Esophagus muscularis mucosa (tissue), 4 donors: Measurements from ENCODE around the gene GUCA2A. TPM values are rescaled to one million over a fixed set of nuclear protein-coding genes. Genes with fewer than 3 reads are reported as not detected.
A peak's percentile ranks its signal among the peaks of the same experiment; 100 is the strongest.

ENCODE experiments used
- DNase-seq: peaks from one replicate; pipeline ENCODE4 v3.0.0-alpha.2; 2017; ENCODE audit errors: extremely low spot score
- H3K27ac ChIP-seq, 4 donors: fragments of 200-600 bp; sonication (generic); replicated peaks in 1 of 4; 1 replicate in 3 of 4; 2 replicates in 1 of 4; pipeline ENCODE4 v1.5.1; 2016 to 2019; ENCODE audit warnings: mild to moderate bottlenecking in 1 of 4
- H3K27me3 ChIP-seq, 4 donors: fragments of 200-600 bp; sonication (generic); one replicate each; pipeline versions ENCODE4 v1.5.1 to v1.6.0; 2016 to 2019
- H3K36me3 ChIP-seq, 4 donors: fragments of 200-600 bp; sonication (generic); one replicate each; pipeline ENCODE4 v1.5.1; 2016 to 2019
- H3K4me1 ChIP-seq, 4 donors: fragments of 200-600 bp; sonication (generic); one replicate each; pipeline ENCODE4 v1.5.1; 2016 to 2019
- H3K4me3 ChIP-seq, 4 donors: fragments of 200-600 bp; sonication (generic); 1 replicate in 2 of 4; 2 replicates in 2 of 4; pipeline ENCODE4 v1.5.1; 2016 to 2019; ENCODE audit warnings: mild to moderate bottlenecking in 4 of 4, moderate library complexity in 1 of 4
- H3K9me3 ChIP-seq, 4 donors: fragments of 200-600 bp; sonication (generic); 1 replicate in 3 of 4; 2 replicates in 1 of 4; pipeline ENCODE4 v1.5.1; 2016 to 2019
- CTCF ChIP-seq, 3 experiments: fragments of 200-600 bp in 2 of 3; fragments of 450-650 bp in 1 of 3; sonication (generic) in 2 of 3; IDR thresholded peaks; one replicate each; pipeline ENCODE4 v1.5.1; 2017 to 2019; ENCODE audit warnings: antibody characterized with exemption in 3 of 3, mild to moderate bottlenecking in 2 of 3, moderate library complexity in 1 of 3
- EP300 ChIP-seq: sonication (generic); formaldehyde crosslinking; IDR thresholded peaks from one replicate; pipeline ENCODE4 v1.6.1; 2017; ENCODE audit warnings: antibody characterized with exemption
- POLR2A ChIP-seq: fragments of 450-650 bp; IDR thresholded peaks from one replicate; pipeline ENCODE4 v1.6.1; 2017; ENCODE audit warnings: antibody characterized with exemption, moderate library complexity, mild to moderate bottlenecking, low read depth
- POLR2AphosphoS5 ChIP-seq, 2 donors: sonication (generic); formaldehyde crosslinking; IDR thresholded peaks; one replicate each; pipeline ENCODE4 v1.6.1; 2017; ENCODE audit warnings: antibody characterized with exemption in 2 of 2
- WGBS: methylation state at CpG from one replicate; pipeline ENCODE4 v1.1.5; 2018; 5-methylcytosine and 5-hydroxymethylcytosine counted together
- intact Hi-C: fragments of 100-400 bp; cut with DNase I; formaldehyde crosslinking; loops from one replicate; pipeline ENCODE4 v1.15.1; 2023
- total RNA-seq, 4 donors: library from RNA; depleted of rRNA; stranded (reverse); fragments of >200 nt; gene quantifications; one replicate each; pipeline versions ENCODE4 v1.1.0 to v1.2.1, GENCODE V29; 2016

GUCA2A gene
- total RNA-seq, 4 donors from 2014 or later = not detected

- peaks cover 18 to 33% (median 28%) of the 10 kb centered on the region in 4 donors for H3K4me1 ChIP-seq
- H3K27ac ChIP-seq = no peak overlapping the region
- H3K9me3 ChIP-seq = no peaks in the 10 kb centered on the region
- intact Hi-C loops = loop anchor here (5.0 to 10.0 kb wide), 2 partner anchors 160 to 277 kb away; partner anchors contain the start of genes FOXJ3, PPCS and ZMYND12
- H3K27me3 ChIP-seq = no peaks in the 10 kb centered on the region
- TF ChIP-seq POLR2A (no peak), EP300 (no peak), CTCF (IDR thresholded peaks at IDR 0.05) (no peak), POLR2AphosphoS5 (IDR thresholded peaks at IDR 0.05) (no peak)
- 65% methylated on average over 6 of the region's 6 CpGs for WGBS
- DNase-seq = no peak
- peaks cover 0 to 27% (median 19%) of the 10 kb centered on the region in 4 donors for H3K36me3 ChIP-seq
- H3K4me3 ChIP-seq = no peak overlapping the region
Measured at GRCh38 chr1:42177541-42177981, 13.0 kb upstream of the GUCA2A start.

GRCh38 chr1:42176902-42177519, 12.5 kb upstream of the GUCA2A start:
- Histone ChIP-seq H3K27ac (no peak overlapping the region), H3K4me1 (peaks cover 24 to 35% (median 30%) of the 10 kb centered on the region in 4 donors), H3K4me3 (no peak overlapping the region), H3K36me3 (peaks cover 0 to 24% (median 14%) of the 10 kb centered on the region in 4 donors), H3K9me3 (no peaks in the 10 kb centered on the region), H3K27me3 (no peaks in the 10 kb centered on the region)
- WGBS = 78% methylated on average over 4 of the region's 4 CpGs
- DNase-seq = no peak
- peak; percentile 56 to 71 (median 66) for TF ChIP-seq CTCF (IDR thresholded peaks at IDR 0.05)
- no peak for TF ChIP-seq EP300
- intact Hi-C loops = loop anchor here (5.0 to 10.0 kb wide), 2 partner anchors 160 to 278 kb away; partner anchors contain the start of genes FOXJ3, PPCS and ZMYND12

GRCh38 chr1:42175314-42176054, 10.9 kb upstream of the GUCA2A start:
- H3K9me3 ChIP-seq = no peaks in the 10 kb centered on the region
- H3K4me3 ChIP-seq = no peak overlapping the region
- H3K4me1 ChIP-seq = peaks cover 27 to 36% (median 34%) of the 10 kb centered on the region in 4 donors
- H3K27ac ChIP-seq = no peak overlapping the region
- peak; percentile 68 for DNase-seq
- WGBS = 92% methylated on average over 7 of the region's 7 CpGs
- TF ChIP-seq CTCF (IDR thresholded peaks at IDR 0.05) = no peak
- no peak for TF ChIP-seq POLR2A
- no peak for TF ChIP-seq POLR2AphosphoS5 (IDR thresholded peaks at IDR 0.05)
- H3K27me3 ChIP-seq = peaks cover 0 to 3% (median 0%) of the 10 kb centered on the region in 4 donors
- H3K36me3 ChIP-seq = peaks cover 0 to 9% (median 3%) of the 10 kb centered on the region in 4 donors
- intact Hi-C loops = loop anchor here (5.0 to 10.0 kb wide), 2 partner anchors 162 to 279 kb away; partner anchors contain the start of genes FOXJ3, PPCS and ZMYND12

- intact Hi-C loops = loop anchor here (5.0 to 10.0 kb wide), 2 partner anchors 281 to 597 kb away; partner anchors contain the start of genes PPCS and ZMYND12
- Histone ChIP-seq H3K36me3 (peaks cover 0 to under 1% (median 0%) of the 10 kb centered on the region in 4 donors), H3K27ac (no peak overlapping the region), H3K4me1 (peaks cover 20 to 31% (median 22%) of the 10 kb centered on the region in 4 donors), H3K27me3 (peaks cover 0 to 8% (median 0%) of the 10 kb centered on the region in 4 donors), H3K4me3 (no peak overlapping the region), H3K9me3 (no peaks in the 10 kb centered on the region)
- TF ChIP-seq EP300 (no peak), CTCF (IDR thresholded peaks at IDR 0.05) (no peak), POLR2A (no peak), POLR2AphosphoS5 (IDR thresholded peaks at IDR 0.05) (no peak)
- no peak for DNase-seq
- WGBS = 76% methylated on average over 8 of the region's 8 CpGs
Measured at GRCh38 chr1:42173961-42174735, 9.6 kb upstream of the GUCA2A start.
